ENCODE measurements around the gene ARNT2.

ARNT2 gene

GRCh38 chr15:80411788-80412288 lies 7.7 kb downstream of the ARNT2 start:
- no peak for DNase-seq (ENCODE audit: low spot score)

GRCh38 chr15:80414546-80415357 lies 10.6 kb downstream of the ARNT2 start:
- DNase-seq (ENCODE audit: low spot score): no peak

- no peak for DNase-seq (ENCODE audit: low spot score)
Observed at GRCh38 chr15:80415358-80415670, 11.1 kb downstream of the ARNT2 start.

- DNase-seq (ENCODE audit: low spot score): no peak
Observed at GRCh38 chr15:80416702-80417101, 12.5 kb downstream of the ARNT2 start.

- DNase-seq (ENCODE audit: low spot score): peak; percentile 47
Observed at GRCh38 chr15:80418892-80419537, 14.8 kb downstream of the ARNT2 start.

GRCh38 chr15:80419546-80419945 lies 15.4 kb downstream of the ARNT2 start:
- DNase-seq (ENCODE audit: low spot score): no peak

- no peak for DNase-seq (ENCODE audit: low spot score)
Observed at GRCh38 chr15:80420658-80421057, 16.5 kb downstream of the ARNT2 start.

GRCh38 chr15:80423215-80423614 lies 19.0 kb downstream of the ARNT2 start:
- no peak for DNase-seq (ENCODE audit: low spot score)

GRCh38 chr15:80424381-80424780 lies 20.2 kb downstream of the ARNT2 start:
- DNase-seq (ENCODE audit: low spot score): no peak

GRCh38 chr15:80426316-80426715 lies 22.1 kb downstream of the ARNT2 start:
- no peak for DNase-seq (ENCODE audit: low spot score)

GRCh38 chr15:80429964-80430363 lies 25.8 kb downstream of the ARNT2 start:
- DNase-seq (ENCODE audit: low spot score): no peak

- no peak for DNase-seq (ENCODE audit: low spot score)
Observed at GRCh38 chr15:80431635-80432344, 27.6 kb downstream of the ARNT2 start.

GRCh38 chr15:80432345-80432702 lies 28.1 kb downstream of the ARNT2 start:
- no peak for DNase-seq (ENCODE audit: low spot score)

GRCh38 chr15:80433836-80434235 lies 29.7 kb downstream of the ARNT2 start:
- DNase-seq (ENCODE audit: low spot score): no peak

GRCh38 chr15:80434926-80435720 lies 30.9 kb downstream of the ARNT2 start:
- DNase-seq (ENCODE audit: low spot score): no peak

- DNase-seq (ENCODE audit: low spot score): peak; percentile 77
Observed at GRCh38 chr15:80436511-80437307, 32.5 kb downstream of the ARNT2 start.

- DNase-seq (ENCODE audit: low spot score): no peak
Observed at GRCh38 chr15:80437334-80437891, 33.2 kb downstream of the ARNT2 start.

GRCh38 chr15:80439140-80439539 lies 35.0 kb downstream of the ARNT2 start:
- DNase-seq (ENCODE audit: low spot score): no peak

- DNase-seq (ENCODE audit: low spot score): peak; percentile 14
Observed at GRCh38 chr15:80440024-80440423, 35.8 kb downstream of the ARNT2 start.

GRCh38 chr15:80441041-80441440 lies 36.9 kb downstream of the ARNT2 start:
- no peak for DNase-seq (ENCODE audit: low spot score)

- no peak for DNase-seq (ENCODE audit: low spot score)
Observed at GRCh38 chr15:80441714-80442113, 37.5 kb downstream of the ARNT2 start.
